GM19193 (cell line): Measurements from ENCODE around the gene GRHPR.
A peak's percentile ranks its signal among the peaks of the same experiment; 100 is the strongest.

Experiments
- POLR2A ChIP-seq: IDR thresholded peaks from 4 replicates; pipeline ENCODE4 v1.6.1; 2011; ENCODE audit not compliant: insufficient read depth, insufficient read length; ENCODE audit errors: extremely low read depth

Gene GRHPR

DNA sequence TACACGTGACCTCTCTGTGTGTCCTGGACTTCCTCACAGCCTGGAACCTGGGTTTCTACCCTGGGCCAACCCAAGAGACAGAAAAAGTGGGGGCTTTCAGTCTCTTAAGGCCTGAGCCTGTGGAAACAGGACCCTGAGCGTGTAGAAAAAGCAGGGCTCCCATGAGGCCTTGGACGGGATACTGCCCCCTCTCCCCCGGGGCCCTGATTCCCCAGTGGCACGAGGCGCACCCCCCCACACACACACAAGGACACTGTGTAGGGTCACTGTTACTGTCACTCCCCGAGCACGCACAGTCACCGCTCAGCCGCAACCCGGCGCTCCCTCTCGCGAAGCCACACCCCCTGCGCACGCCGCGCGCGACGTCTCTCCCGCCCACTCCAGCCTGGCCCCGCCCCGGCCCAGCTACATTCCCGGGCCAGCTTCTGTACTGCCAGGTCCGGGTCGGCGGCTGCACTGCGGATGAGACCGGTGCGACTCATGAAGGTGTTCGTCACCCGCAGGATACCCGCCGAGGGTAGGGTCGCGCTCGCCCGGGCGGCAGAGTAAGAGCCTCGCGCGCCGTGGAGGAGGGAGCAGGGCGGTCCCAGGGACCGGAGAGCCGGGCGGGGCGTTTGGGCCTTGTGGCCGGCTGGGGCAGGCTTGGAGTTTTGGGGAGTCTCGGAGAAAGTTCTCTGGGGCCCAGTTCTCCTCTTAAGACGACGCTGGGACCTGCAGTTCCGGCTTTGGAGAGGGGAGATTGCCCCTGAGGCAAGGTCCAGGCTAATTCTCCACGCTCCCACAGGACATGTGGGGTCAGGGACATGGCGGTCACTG, at the start of gene GRHPR:
Gene GRHPR, plus strand, starts transcription at position 408 of the 816 bp plus-strand sequence. Its CDS starts 55 bp downstream, at position 463.
- TF ChIP-seq POLR2A: peak; percentile 79

DNA sequence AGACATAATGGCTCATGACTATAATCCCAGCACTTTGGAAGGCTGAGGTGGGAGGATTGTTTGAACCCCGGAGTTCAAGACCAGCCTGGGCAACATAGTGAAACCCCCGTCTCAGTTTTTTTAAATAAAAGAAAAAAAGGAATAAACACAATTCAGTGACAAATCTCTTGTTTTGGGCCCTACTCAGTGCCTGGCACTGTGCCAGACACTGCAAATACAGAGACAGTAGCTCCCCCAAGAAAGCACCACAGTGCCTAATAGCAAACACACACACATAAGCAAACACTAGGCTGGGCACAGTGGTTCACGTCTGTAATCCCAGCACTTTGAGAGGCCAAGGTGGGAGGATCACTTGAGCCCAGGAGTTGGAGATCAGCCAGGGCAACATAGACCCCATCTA, 49.7 kb upstream of the GRHPR start:
- no peak for TF ChIP-seq POLR2A

DNA sequence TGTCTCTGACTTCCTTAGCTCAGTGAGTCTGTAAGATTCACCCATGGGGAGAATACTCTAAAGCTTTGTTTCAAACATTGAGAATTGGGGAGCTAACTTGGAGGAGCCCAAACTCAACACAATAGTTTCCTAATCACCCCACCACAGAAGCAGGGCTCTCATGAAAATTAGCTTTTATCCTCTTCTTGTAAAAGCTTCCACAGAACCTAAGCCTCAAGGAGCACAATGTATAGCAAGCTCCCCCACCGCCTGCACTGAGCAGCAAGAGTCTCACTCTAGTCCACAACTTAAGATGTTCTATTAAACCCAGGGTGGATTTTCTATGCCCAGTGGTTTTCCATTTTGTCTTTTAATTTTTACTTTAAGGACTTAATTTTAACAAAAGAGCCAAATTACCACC, 48.9 kb upstream of the GRHPR start:
- no peak for TF ChIP-seq POLR2A

DNA sequence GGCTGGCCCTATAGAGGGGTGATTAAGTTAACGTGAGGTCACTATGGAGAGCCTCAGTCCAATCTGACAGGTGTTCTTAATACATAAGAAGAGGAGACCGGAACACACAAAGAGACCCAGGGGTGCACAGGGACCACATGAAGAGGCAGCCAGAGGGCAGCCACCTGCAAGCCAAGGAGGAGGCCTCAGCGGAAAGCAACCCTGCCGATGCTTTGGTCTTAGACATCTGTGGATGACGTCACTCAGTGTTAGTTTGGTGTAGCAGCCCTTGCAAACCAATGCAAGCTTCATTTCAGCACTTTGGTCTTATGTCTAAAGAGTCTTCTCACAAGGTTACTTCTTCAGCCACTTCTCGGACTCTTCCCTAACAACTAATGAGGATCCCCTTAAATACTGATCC, 47.6 kb upstream of the GRHPR start:
- TF ChIP-seq POLR2A: peak; percentile 55

DNA sequence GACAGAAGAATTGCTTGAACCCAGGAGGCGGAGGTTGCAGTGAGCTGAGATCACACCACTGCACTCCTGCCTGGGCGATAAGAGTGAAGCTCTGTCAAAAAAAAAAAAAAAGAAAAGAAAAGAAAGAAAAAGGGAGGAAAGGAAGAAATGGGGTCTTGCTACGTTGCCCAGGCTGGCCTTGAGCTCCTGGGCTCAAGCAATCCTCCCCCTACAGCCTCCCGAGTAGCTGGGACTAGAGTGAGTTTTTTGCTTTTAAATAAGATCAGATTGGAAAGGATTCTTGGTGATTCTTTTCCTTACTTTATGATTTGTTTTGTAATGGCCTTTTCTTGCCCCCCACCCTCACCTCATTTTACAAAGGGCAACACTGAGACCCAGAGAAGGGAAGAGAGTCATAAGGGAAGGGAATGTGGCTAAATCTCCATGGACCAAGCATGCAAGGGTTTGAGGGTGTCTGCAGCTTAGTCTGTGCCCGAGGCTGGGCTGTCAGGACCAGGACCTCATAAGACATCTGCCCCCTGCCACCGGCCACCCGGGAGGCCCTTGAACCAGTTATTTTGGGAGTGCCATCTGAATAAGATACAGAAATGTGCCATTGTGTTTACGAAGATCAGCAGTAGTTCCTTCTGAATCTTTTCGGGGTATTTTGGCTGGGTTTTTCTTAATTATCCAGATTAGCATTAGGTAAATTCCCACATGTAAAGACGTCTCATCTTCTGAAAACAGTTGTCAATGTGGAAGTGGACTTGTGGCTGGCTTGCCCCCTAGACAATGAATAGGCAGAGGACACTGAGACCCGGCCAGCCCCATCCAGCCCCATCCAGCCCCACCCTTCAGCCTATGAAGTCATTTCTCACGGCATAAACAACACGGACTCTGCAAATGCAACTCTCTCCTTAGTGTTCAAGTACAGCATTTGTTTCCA, 44.5 kb upstream of the GRHPR start:
- TF ChIP-seq POLR2A: no peak

DNA sequence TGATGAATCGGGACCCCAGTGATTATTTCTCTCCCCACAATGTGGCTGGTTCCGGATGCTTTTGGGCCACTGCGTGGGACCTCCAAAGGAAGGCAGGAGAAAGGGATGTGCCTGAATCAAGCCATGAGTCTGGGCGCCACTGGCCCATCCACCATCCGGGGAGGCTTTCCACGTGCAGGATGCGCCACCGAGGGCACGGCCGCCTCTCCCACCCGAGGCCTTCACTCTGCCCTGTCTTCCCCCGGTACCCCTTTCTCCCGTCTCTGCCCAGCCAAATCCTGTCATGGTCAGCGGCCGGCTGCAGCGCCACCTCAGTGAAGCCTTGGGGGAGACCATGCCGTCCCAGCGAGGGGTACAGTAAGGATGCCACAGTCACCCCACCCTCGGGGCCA, 43.9 kb upstream of the GRHPR start:
- TF ChIP-seq POLR2A: no peak

DNA sequence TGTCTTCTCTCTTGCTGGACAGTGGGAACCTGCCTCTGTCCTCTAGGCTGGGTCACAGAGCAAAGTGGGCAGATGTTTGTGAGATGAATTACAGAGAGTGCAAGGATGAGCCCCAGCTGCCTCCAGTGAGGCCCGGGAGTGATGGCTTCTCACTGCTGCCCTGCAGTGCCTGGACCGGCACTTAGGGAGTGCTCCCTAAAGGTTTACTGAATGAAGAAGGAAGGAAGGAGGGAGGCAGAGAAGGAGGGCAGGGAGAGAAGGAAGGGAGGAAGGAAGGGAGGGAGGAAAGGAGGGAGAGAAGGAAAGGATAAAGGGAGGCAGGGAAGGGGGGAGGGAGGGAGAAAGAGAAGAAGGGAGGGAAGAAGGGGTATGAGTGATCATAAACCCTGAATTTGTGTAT, 42.7 kb upstream of the GRHPR start:
- no peak for TF ChIP-seq POLR2A

DNA sequence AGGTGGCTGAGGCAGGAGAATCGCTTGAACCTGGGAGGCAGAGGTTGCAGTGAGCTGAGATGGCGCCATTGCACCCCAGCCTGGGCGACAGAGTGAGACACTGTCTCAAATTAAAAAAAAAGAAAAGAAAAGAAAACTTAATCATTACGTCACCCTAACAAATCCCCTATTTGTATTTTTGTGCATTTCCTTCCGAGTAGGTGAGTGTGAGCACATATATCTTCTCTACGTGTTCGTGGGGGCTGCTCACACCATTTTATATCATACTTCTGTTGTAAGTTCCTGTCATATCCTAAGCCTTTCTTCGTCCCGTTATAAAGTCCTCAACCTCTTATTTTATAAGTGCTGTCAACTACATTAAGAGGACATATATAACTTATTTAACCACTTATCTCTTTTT, 41.9 kb upstream of the GRHPR start:
- no peak for TF ChIP-seq POLR2A

DNA sequence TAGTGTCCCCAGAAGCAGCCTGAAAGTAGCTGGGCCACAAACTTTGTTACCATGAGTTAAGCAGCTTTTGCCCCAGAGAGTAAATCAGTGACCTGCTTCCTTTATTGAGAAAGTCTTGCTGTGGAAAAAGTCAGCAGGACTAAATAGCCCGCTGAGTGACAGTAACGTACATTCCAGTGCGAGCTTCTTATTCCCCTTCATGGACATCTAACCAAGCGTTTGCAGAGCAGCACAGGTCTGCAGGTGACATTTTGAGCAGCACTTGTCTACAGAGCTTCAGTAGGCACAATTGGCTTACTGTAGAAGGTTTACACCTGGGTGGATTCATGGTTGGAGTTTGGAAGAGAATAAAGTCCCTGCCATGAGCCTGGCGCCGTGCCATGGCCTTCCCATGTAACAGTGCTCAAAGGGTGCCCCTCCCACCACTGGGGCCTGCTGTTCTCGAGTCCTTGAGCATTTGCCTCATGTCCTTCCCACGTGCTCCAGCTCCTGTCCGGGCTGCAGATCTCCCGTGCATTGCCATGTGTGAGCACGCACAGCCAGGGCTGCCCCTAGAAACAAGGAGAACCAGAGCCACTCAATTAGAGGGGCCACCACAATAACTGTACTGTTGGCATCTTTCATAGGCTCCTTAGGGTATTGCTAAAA, 41.3 kb upstream of the GRHPR start:
- TF ChIP-seq POLR2A: no peak

DNA sequence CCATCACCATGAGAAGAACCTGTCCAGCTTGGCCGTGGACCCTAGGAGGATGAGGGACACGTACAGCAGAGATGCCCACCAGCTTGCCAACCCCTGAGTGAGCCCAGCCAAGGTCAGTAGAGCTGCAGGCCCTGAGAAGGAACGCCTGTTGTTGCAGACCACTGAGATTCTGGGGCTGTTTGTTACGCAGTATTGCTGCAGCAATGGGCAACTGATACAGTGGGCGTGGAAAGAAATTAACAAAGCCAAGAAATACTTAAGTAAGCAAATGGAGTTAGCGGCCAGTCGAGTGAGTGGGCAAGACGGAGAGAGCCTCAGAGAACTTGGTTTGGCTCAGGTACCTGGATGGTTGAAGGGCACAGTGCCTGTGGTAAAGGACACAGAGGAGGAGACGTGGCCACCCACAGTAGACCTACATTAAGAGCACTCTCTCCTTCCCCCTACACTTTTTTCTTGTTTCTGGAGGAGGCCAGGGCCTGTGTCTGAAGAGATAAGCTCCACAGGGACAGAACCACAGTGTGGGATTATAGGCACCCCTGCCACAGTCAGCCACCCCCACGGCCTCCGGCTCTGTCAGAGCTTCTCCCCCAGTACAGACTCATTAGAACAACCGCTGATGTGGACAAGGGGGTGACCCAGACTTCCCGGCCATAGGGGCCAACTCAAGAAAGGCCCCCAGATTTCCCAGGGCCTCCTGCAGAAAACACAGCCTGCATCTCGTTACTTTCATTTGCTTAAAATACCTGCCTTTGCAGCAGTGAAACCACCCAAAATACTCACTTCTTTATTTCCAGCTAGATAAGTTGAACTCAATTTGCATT, 40.1 kb upstream of the GRHPR start:
- TF ChIP-seq POLR2A: no peak

DNA sequence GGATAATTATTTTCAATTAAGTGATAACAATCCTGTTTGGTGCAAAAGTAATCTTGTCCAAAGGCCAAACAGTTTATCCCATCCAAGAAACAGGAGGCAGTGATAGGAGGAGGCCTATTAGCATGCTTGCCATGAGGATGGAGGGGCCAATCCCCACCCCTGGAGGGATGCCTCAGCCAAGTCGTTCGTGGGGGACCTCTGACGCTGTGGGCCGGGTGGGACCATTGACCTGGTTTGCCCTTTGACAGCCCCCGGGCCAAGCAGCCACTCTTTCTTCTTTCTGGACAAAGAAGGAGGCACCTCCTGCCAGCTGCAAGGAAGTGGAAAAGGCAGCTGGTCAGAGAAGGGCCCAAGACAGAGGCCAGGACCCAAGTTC, 39.5 kb upstream of the GRHPR start:
- TF ChIP-seq POLR2A: no peak

DNA sequence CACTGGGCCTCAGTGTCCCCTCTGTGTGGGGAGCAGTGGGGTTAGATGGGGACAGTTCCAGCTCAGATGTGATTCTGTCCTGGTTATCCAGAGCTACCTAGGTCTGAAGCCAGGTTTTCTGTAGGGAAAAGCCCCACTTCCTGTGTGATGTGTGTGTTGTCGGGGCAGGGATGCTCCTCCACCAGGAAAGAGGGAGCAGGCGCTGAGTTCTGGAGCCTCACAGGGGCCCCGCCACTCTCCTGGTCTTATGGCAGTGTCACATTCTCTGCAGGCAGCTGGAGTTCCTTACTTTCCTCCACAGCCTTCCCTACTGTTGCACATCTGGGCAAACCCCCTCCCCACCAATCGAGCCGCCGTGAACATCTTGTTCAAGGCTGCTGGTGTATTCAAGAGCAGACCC, 39.1 kb upstream of the GRHPR start:
- peak; percentile 26 for TF ChIP-seq POLR2A

DNA sequence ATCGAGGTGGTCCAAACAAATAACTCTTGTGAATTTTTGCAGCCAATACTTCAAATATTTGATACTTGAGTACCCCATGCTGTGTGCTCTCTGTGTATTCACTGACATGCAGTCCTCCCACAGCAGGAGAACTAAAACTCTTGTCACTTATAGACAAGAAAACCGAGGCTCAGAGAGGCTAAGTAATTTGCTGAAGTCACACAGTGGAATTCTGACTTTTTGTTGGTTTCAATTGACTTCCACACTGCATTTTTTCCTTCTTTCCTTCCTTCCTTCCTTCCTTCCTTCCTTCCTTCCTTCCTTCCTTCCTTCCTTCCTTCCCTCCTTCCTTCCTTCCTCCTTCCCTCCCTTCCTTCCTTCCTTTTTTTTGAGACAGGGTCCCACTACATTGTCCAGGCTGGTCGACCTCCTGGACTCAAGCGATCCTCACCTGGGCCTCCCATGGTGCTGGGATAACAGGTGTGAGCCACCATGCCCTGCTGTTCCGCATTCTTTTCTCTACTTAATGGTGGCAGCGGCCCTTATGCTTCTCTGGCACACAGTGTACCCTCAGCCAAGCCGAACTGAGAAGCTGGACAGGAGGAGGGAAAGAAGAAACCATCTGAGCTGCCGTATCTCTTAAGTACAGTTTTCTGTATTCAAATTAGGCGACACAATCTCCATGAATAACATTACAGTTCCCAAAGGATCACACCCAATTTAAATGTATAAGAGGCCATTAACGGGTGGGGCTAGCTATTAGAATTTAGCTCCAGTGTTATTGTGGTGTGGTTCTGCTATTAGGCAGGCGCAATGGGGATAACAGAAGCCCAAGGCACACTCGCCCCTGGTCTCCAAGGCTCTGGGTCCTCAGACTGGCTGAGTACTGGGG, 38.4 kb upstream of the GRHPR start:
- no peak for TF ChIP-seq POLR2A

DNA sequence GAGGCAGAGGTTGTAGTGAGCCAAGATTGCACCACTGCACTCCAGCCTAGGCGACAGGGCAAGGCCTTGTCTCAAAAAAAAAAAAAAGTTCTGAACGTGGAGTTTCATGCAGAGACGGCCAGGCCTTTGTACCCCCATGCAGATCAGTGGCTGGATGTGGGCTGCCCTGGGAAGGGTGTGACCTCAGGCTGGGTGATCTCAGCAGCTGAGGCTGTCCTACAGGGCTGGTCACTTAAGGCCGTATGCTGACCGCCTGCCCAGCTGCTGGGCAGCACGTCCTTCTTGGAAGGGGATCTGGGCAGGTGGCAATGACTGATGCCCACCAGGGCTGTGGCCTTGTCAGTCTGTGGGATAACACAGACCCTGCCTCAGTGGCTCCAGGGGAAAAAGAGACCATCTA, 37.2 kb upstream of the GRHPR start:
- no peak for TF ChIP-seq POLR2A
